ENCODE results near the gene ZSCAN5B. TPM values are rescaled to one million over a fixed set of nuclear protein-coding genes. Genes with fewer than 3 reads are reported as not detected.

Gene ZSCAN5B
- total and polyA plus RNA-seq, 2 of the 13 experiments (the other 11 are each of a cell fraction or from before 2014, with no cell fraction given): not detected

GRCh38 chr19:56170261-56170660, 27.3 kb downstream of the ZSCAN5B start (continued):
- TF ChIP-seq ZBTB40 (IDR thresholded peaks at IDR 0.05) (no peak), ZBTB40 (CRISPR knock-in tag; IDR thresholded peaks at IDR 0.05) (peak; percentile 64; the same call in 1 of the 2 replicates), POGZ (CRISPR knock-in tag; IDR thresholded peaks at IDR 0.05) (no peak), KLF13 (CRISPR knock-in tag; IDR thresholded peaks at IDR 0.05) (no peak), YY1 (IDR thresholded peaks at IDR 0.05; ENCODE audit: insufficient read depth, insufficient replicate concordance, low read depth, low read length) (peak; percentile 39), MIXL1 (CRISPR knock-in tag; IDR thresholded peaks at IDR 0.05) (peak; percentile 52; the same call in 1 of the 2 replicates), MAX (IDR thresholded peaks at IDR 0.05) (peak; percentile 96), ZNF101 (CRISPR knock-in tag; IDR thresholded peaks at IDR 0.05; ENCODE audit: borderline replicate concordance, low read depth) (no peak), AKNA (CRISPR knock-in tag; IDR thresholded peaks at IDR 0.05; ENCODE audit: borderline replicate concordance) (no peak), MXD1 (CRISPR knock-in tag; IDR thresholded peaks at IDR 0.05) (0 out of 2 replicates have a peak, but pooled peaks have one; percentile 29), GATAD2A (CRISPR knock-in tag; IDR thresholded peaks at IDR 0.05) (peak; percentile 77), YEATS2 (CRISPR knock-in tag; IDR thresholded peaks at IDR 0.05; ENCODE audit: borderline replicate concordance) (peak; percentile 71; the same call in 1 of the 2 replicates), ETV5 (CRISPR knock-in tag; IDR thresholded peaks at IDR 0.05; ENCODE audit: borderline replicate concordance) (peak; percentile 80; the same call in 1 of the 2 replicates), ZNF557 (CRISPR knock-in tag; IDR thresholded peaks at IDR 0.05) (no peak), IRF1 (CRISPR knock-in tag; IDR thresholded peaks at IDR 0.05; ENCODE audit: low read depth) (no peak)
